Panc1 (cell line): ENCODE results near the gene NUDT16L1. TPM values are rescaled to one million over a fixed set of nuclear protein-coding genes. Genes with fewer than 3 reads are reported as not detected.

Experiments used
- ATAC-seq: fragments of 200-7000 bp; cut with Tn5 transposase; 2 replicates; pipeline ENCODE4 v1.9.1; 2020; ENCODE audit warnings: mild to moderate bottlenecking, moderate library complexity
- BruUV-seq: library from RNA; stranded (reverse); fragments of 400-500 nt; replicated peaks from 2 replicates; lab custom pipeline; 2021; lab: Mats Ljungman, UMichigan
- CTCF ChIA-PET: fragments of 300-600 bp; sonication (Branson Sonifier 250); formaldehyde crosslinking; loops from one replicate; lab custom pipeline; 2022; ENCODE audit warnings: antibody characterized with exemption; lab: Charles Lee
- POLR2A ChIA-PET: fragments of 300-600 bp; sonication (Branson Sonifier 250); formaldehyde crosslinking; loops from one replicate; lab custom pipeline; 2022; ENCODE audit warnings: antibody characterized with exemption; lab: Charles Lee
- DNase-seq: peaks from one replicate; pipeline ENCODE4 v3.0.0-alpha.2; 2010; ENCODE audit warnings: low read depth, low spot score
- H3K27ac ChIP-seq: 2 replicates; pipeline ENCODE4 v1.5.1; 2011; ENCODE audit warnings: mild to moderate bottlenecking, low read length, inconsistent platforms
- H3K27me3 ChIP-seq: fragments of 200-500 bp; sonication (Bioruptor generic); 2 replicates; pipeline ENCODE4 v1.6.0; 2014; ENCODE audit warnings: low read length, inconsistent platforms; ENCODE audit not compliant: control insufficient read depth, insufficient read depth
- H3K36me3 ChIP-seq: fragments of 200-500 bp; sonication (Bioruptor generic); 2 replicates; pipeline ENCODE4 v1.5.1; 2014; ENCODE audit warnings: inconsistent platforms, mild to moderate bottlenecking, low read length, moderate library complexity; ENCODE audit not compliant: control insufficient read depth, insufficient read depth
- H3K4me1 ChIP-seq: 2 replicates; pipeline ENCODE4 v1.5.1; 2011; ENCODE audit warnings: inconsistent platforms, mild to moderate bottlenecking, low read length, moderate library complexity; ENCODE audit not compliant: control insufficient read depth, insufficient read depth
- H3K4me3 ChIP-seq, 2 experiments: 2 replicates each; pipeline ENCODE4 v1.5.1; 2011 to 2012; ENCODE audit warnings: low read depth in 2 of 2, low read length in 2 of 2, mild to moderate bottlenecking in 2 of 2, inconsistent platforms in 1 of 2, moderate library complexity in 1 of 2
- H3K9me3 ChIP-seq: fragments of 200-500 bp; sonication (Bioruptor generic); 2 replicates; pipeline ENCODE4 v1.5.1; 2014; ENCODE audit warnings: low read depth, mild to moderate bottlenecking, inconsistent platforms, low read length, moderate library complexity; ENCODE audit not compliant: control insufficient read depth, insufficient read depth
- POLR2AphosphoS5 ChIP-seq: IDR thresholded peaks from 2 replicates; pipeline ENCODE4 v1.6.1; 2012; ENCODE audit warnings: mild to moderate bottlenecking, low read depth, low read length, moderate library complexity
- REST ChIP-seq, 2 experiments: IDR thresholded peaks; 2 replicates each; pipeline ENCODE4 v1.6.1; 2011 to 2012; ENCODE audit warnings: low read depth in 2 of 2, control low read depth in 1 of 2, low read length in 1 of 2, mild to moderate bottlenecking in 1 of 2, moderate library complexity in 1 of 2; ENCODE audit not compliant: insufficient read depth in 1 of 2
- SIN3A ChIP-seq: IDR thresholded peaks from 2 replicates; pipeline ENCODE4 v1.6.1; 2012; ENCODE audit warnings: low read depth, mild to moderate bottlenecking, low read length, moderate library complexity, borderline replicate concordance; ENCODE audit not compliant: insufficient read depth
- TCF7L2 ChIP-seq: IDR thresholded peaks from 2 replicates; pipeline ENCODE4 v1.6.1; 2011; ENCODE audit warnings: mild to moderate bottlenecking, low read depth, low read length, inconsistent platforms
- in situ Hi-C: cut with HindIII; loops from 2 replicates; pipeline ENCODE4 v1.10.0; 2016; ENCODE audit warnings: low sequenced_read_pairs, low pct_unique_long_range_greater_than_20kb
- intact Hi-C: fragments of 100-400 bp; cut with micrococcal nuclease; formaldehyde crosslinking; loops from one replicate; pipeline ENCODE4 v1.10.0; 2022; ENCODE audit not compliant: unreplicated experiment
- total RNA-seq: library from RNA; stranded (reverse); gene quantifications from one replicate; pipeline ENCODE4 v1.2.1, GENCODE V29; 2021; ENCODE audit not compliant: unreplicated experiment
- TF ChIP-seq, protein P1 (sequence below): fragments of 450-650 bp; IDR thresholded peaks from 2 replicates; pipeline ENCODE4 v1.5.1; 2017; ENCODE audit warnings: mild to moderate bottlenecking

NUDT16L1 gene
- total RNA-seq, 1 experiment from 2014 or later: 42.9 TPM

DNA sequence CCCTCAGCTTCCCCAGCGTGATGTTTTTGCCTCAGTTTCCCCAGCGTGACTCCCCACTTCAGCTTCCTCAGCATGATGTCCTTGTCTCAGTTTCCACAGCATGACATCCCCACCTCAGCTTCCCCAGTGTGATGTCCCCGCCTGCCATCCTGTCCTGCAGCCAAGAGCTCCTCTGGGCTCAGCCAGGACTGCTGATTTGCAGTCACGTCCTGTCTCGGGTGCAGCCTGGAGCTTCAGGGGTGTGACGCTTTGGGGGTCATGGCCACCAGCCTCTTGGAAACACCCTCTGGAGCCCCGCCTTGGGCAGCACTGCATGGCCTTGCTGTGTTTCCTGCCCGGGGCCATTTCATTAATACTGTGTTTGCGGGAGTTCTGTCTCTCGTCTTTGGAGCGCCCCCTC, 16.5 kb upstream of the NUDT16L1 start:
- intact Hi-C loops: no loop called here
- Histone ChIP-seq H3K4me3 (no peak overlapping the region), H3K9me3 (no peaks in the 10 kb centered on the region), H3K27me3 (no peaks in the 10 kb centered on the region), H3K27ac (no peak overlapping the region), H3K36me3 (no peaks in the 10 kb centered on the region), H3K4me1 (no peaks in the 10 kb centered on the region)
- DNase-seq (no peak), ATAC-seq (no peak)
- BruUV-seq: no TSS peak
- CTCF ChIA-PET: no interaction called here
- TF ChIP-seq SIN3A (no peak), REST (IDR thresholded peaks at IDR 0.05; ENCODE audit: insufficient read depth in 1 of 2, low read depth in 2 of 2, low read length in 1 of 2) (no peak), POLR2AphosphoS5 (no peak), TCF7L2 (no peak)
- TF ChIP-seq, protein P1, sequence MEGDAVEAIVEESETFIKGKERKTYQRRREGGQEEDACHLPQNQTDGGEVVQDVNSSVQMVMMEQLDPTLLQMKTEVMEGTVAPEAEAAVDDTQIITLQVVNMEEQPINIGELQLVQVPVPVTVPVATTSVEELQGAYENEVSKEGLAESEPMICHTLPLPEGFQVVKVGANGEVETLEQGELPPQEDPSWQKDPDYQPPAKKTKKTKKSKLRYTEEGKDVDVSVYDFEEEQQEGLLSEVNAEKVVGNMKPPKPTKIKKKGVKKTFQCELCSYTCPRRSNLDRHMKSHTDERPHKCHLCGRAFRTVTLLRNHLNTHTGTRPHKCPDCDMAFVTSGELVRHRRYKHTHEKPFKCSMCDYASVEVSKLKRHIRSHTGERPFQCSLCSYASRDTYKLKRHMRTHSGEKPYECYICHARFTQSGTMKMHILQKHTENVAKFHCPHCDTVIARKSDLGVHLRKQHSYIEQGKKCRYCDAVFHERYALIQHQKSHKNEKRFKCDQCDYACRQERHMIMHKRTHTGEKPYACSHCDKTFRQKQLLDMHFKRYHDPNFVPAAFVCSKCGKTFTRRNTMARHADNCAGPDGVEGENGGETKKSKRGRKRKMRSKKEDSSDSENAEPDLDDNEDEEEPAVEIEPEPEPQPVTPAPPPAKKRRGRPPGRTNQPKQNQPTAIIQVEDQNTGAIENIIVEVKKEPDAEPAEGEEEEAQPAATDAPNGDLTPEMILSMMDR: no peak
- in situ Hi-C loops: no loop called here
- POLR2A ChIA-PET: interaction anchor here (0.6 kb wide), 1 partner anchor 218 kb away, joined by 4 read pairs; no protein-coding TSS in a partner anchor

DNA sequence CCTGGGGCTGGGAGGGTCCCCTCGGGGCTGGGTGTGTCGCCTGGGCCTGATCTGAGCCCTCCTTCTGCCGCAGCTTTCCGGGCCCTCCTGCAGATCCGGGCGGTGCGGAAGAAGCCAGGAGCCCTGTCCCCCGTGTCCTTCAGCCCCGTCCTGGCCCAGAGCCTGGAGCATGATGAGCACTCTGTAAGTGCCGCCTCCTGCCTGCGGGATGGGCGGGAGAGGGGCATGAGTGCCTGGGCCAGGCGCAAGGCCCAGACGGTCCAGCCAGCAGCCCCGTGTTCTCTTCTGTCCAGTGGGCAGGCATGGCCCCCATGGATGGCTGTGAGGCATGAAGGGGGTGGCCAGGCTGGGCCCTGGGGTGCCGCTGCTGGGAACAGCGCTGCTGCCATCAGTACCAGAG, 16.0 kb upstream of the NUDT16L1 start:
- no TSS peak for BruUV-seq
- intact Hi-C loops (no loop called here), in situ Hi-C loops (no loop called here)
- ATAC-seq: no peak
- Histone ChIP-seq H3K36me3 (no peaks in the 10 kb centered on the region), H3K4me3 (no peak overlapping the region), H3K27me3 (no peaks in the 10 kb centered on the region), H3K9me3 (no peaks in the 10 kb centered on the region), H3K27ac (no peak overlapping the region), H3K4me1 (no peaks in the 10 kb centered on the region)
- TF ChIP-seq, protein P1: no peak
- no peak for TF ChIP-seq POLR2AphosphoS5
- no peak for TF ChIP-seq SIN3A
- TF ChIP-seq REST (IDR thresholded peaks at IDR 0.05; ENCODE audit: insufficient read depth in 1 of 2, low read depth in 2 of 2, low read length in 1 of 2): no peak
- no peak for TF ChIP-seq TCF7L2
- ChIA-PET POLR2A (no interaction called here), CTCF (no interaction called here)
- DNase-seq: no peak
